H9 (cell line): Measurements from ENCODE around the gene PLA2G5. TPM values are rescaled to one million over a fixed set of nuclear protein-coding genes. Genes with fewer than 3 reads are reported as not detected.

ENCODE experiments used
- DNase-seq: peaks from one replicate; pipeline ENCODE4 v3.0.0-alpha.2; 2017
- H2AFZ ChIP-seq: one replicate; pipeline ENCODE4 v1.6.1; 2013; ENCODE audit warnings: mild to moderate bottlenecking, low read length, control low read depth, moderate library complexity
- H2AK5ac ChIP-seq: 2 replicates; pipeline ENCODE4 v1.6.1; 2013; ENCODE audit warnings: low read length, control low read depth, mixed read lengths; ENCODE audit not compliant: insufficient read length
- H2BK120ac ChIP-seq: one replicate; pipeline ENCODE4 v1.6.1; 2013; ENCODE audit warnings: low read depth, mild to moderate bottlenecking, low read length, control low read depth, inconsistent platforms; ENCODE audit not compliant: poor library complexity, severe bottlenecking
- H2BK12ac ChIP-seq: 2 replicates; pipeline ENCODE4 v1.6.1; 2013; ENCODE audit warnings: low read length, control low read depth, mixed read lengths, low read depth; ENCODE audit not compliant: insufficient read length
- H2BK15ac ChIP-seq: 2 replicates; pipeline ENCODE4 v1.6.1; 2013; ENCODE audit warnings: low read depth, low read length, control low read depth
- H2BK20ac ChIP-seq: one replicate; pipeline ENCODE4 v1.6.1; 2013; ENCODE audit warnings: low read depth, mild to moderate bottlenecking, low read length, control low read depth, inconsistent platforms; ENCODE audit not compliant: poor library complexity, severe bottlenecking
- H2BK5ac ChIP-seq: 2 replicates; pipeline ENCODE4 v1.6.1; 2013; ENCODE audit warnings: low read length, control low read depth, mixed read lengths; ENCODE audit not compliant: insufficient read length
- H3K14ac ChIP-seq: 2 replicates; pipeline ENCODE4 v1.6.1; 2013; ENCODE audit warnings: low read length, control low read depth; ENCODE audit not compliant: insufficient read depth
- H3K18ac ChIP-seq: 2 replicates; pipeline ENCODE4 v1.6.1; 2013; ENCODE audit warnings: low read depth, mild to moderate bottlenecking, mixed read lengths, low read length, control low read depth; ENCODE audit not compliant: insufficient read length
- H3K23ac ChIP-seq: 2 replicates; pipeline ENCODE4 v1.6.1; 2013; ENCODE audit warnings: low read length, control low read depth, mixed read lengths, low read depth; ENCODE audit not compliant: insufficient read length
- H3K23me2 ChIP-seq: 2 replicates; pipeline ENCODE4 v1.6.1; 2013; ENCODE audit warnings: low read depth, mild to moderate bottlenecking, mixed read lengths, low read length, control low read depth; ENCODE audit not compliant: insufficient read length, poor library complexity, severe bottlenecking
- H3K27ac ChIP-seq: 2 replicates; pipeline ENCODE4 v1.5.1; 2013; ENCODE audit warnings: low read length, control low read depth, mixed read lengths, low read depth; ENCODE audit not compliant: insufficient read length
- H3K27me3 ChIP-seq: 2 replicates; pipeline ENCODE4 v1.6.1; 2013; ENCODE audit warnings: low read length, control low read depth, inconsistent platforms; ENCODE audit not compliant: insufficient read depth
- H3K4ac ChIP-seq: 2 replicates; pipeline ENCODE4 v1.6.1; 2013; ENCODE audit warnings: low read depth, mild to moderate bottlenecking, control low read depth, inconsistent platforms, low read length, moderate library complexity
- H3K4me1 ChIP-seq: 2 replicates; pipeline ENCODE4 v1.6.1; 2013; ENCODE audit warnings: low read length, control low read depth, inconsistent platforms; ENCODE audit not compliant: insufficient read depth
- H3K4me2 ChIP-seq: 2 replicates; pipeline ENCODE4 v1.6.1; 2013; ENCODE audit warnings: low read length, control low read depth, mixed read lengths; ENCODE audit not compliant: insufficient read length, insufficient read depth
- H3K56ac ChIP-seq: 2 replicates; pipeline ENCODE4 v1.6.1; 2013; ENCODE audit warnings: low read depth, mild to moderate bottlenecking, mixed read lengths, low read length, control low read depth; ENCODE audit not compliant: insufficient read length
- H3K79me1 ChIP-seq: 2 replicates; pipeline ENCODE4 v1.6.1; 2013; ENCODE audit warnings: low read depth, mild to moderate bottlenecking, moderate library complexity, low read length, control low read depth, inconsistent platforms; ENCODE audit not compliant: insufficient read depth, poor library complexity, severe bottlenecking
- H3K79me2 ChIP-seq: 2 replicates; pipeline ENCODE4 v1.6.1; 2013; ENCODE audit warnings: low read length, control low read depth, inconsistent platforms; ENCODE audit not compliant: insufficient read depth
- H3K9ac ChIP-seq: 2 replicates; pipeline ENCODE4 v1.6.1; 2013; ENCODE audit warnings: low read length, control low read depth, mixed read lengths; ENCODE audit not compliant: insufficient read length; ENCODE audit errors: extremely low read depth
- H3K9me3 ChIP-seq: one replicate; pipeline ENCODE4 v1.6.1; 2013; ENCODE audit warnings: low read depth, low read length, inconsistent platforms; ENCODE audit not compliant: control insufficient read depth
- H3T11ph ChIP-seq: one replicate; pipeline ENCODE4 v1.6.1; 2013; ENCODE audit warnings: mild to moderate bottlenecking, low read length, control low read depth, inconsistent platforms
- H4K20me1 ChIP-seq: one replicate; pipeline ENCODE4 v1.6.1; 2013; ENCODE audit not compliant: control insufficient read depth, insufficient read length, insufficient read depth
- H4K5ac ChIP-seq: 2 replicates; pipeline ENCODE4 v1.6.1; 2013; ENCODE audit warnings: low read depth, mild to moderate bottlenecking, mixed read lengths, low read length, control low read depth; ENCODE audit not compliant: insufficient read length
- H4K8ac ChIP-seq: replicated peaks from 2 replicates; pipeline ENCODE4 v1.6.1; 2013; ENCODE audit warnings: low read length, control low read depth, mixed read lengths, low read depth; ENCODE audit not compliant: insufficient read length
- H4K91ac ChIP-seq: 2 replicates; pipeline ENCODE4 v1.6.1; 2013; ENCODE audit warnings: low read depth, mild to moderate bottlenecking, moderate library complexity, mixed read lengths, low read length, control low read depth; ENCODE audit not compliant: insufficient read length
- H3K27ac Mint-ChIP-seq, 3 experiments: 2 replicates in 2 of 3; 3 replicates in 1 of 3; pipeline ENCODE4 v1.8.0; 2020 to 2021; ENCODE audit warnings: mixed read lengths in 3 of 3, mild to moderate bottlenecking in 1 of 3, moderate library complexity in 1 of 3
- H3K27me3 Mint-ChIP-seq: 2 replicates; pipeline ENCODE4 v1.8.0; 2021; ENCODE audit warnings: low read depth, mild to moderate bottlenecking, moderate library complexity, mixed read lengths
- H3K36me3 Mint-ChIP-seq, 3 experiments: 2 replicates in 2 of 3; 3 replicates in 1 of 3; pipeline ENCODE4 v1.8.0; 2020 to 2021; ENCODE audit warnings: low read depth in 3 of 3, mixed read lengths in 3 of 3; ENCODE audit not compliant: insufficient read depth in 1 of 3
- H3K4me1 Mint-ChIP-seq, 2 experiments: 2 replicates each; pipeline ENCODE4 v1.8.0; 2020; ENCODE audit warnings: mixed read lengths in 2 of 2
- H3K4me3 Mint-ChIP-seq, 2 experiments: 2 replicates in 1 of 2; 3 replicates in 1 of 2; pipeline ENCODE4 v1.8.0; 2020 to 2021; ENCODE audit warnings: mild to moderate bottlenecking in 2 of 2, mixed read lengths in 2 of 2, moderate library complexity in 1 of 2
- H3K9me3 Mint-ChIP-seq, 2 experiments: 2 replicates in 1 of 2; 3 replicates in 1 of 2; pipeline ENCODE4 v1.8.0; 2020; ENCODE audit warnings: mild to moderate bottlenecking in 2 of 2, mixed read lengths in 2 of 2, moderate library complexity in 1 of 2
- CTCF ChIP-seq: fragments of 200-600 bp; sonication (generic); conservative IDR thresholded peaks from 3 replicates; pipeline ENCODE4 v1.8.0; 2021; ENCODE audit warnings: antibody characterized with exemption, mild to moderate bottlenecking
- WGBS: extraction: QIAGEN DNeasy Blood & Tissue Kit; methylation state at CpG from one replicate; pipeline ENCODE4 v1.1.7; 2013; ENCODE audit warnings: missing lambda C conversion rate, low lambda C conversion rate, mixed read lengths; ENCODE audit not compliant: insufficient read length; ENCODE audit errors: extremely low coverage; 5-methylcytosine and 5-hydroxymethylcytosine counted together
- total RNA-seq: library from RNA; stranded (reverse); gene quantifications from 2 replicates; pipeline ENCODE4 v1.2.1, GENCODE V29; 2021

PLA2G5 gene
- total RNA-seq, 1 experiment from 2014 or later: not detected

GRCh38 chr1:20028726-20029125 is 41.3 kb upstream of the PLA2G5 start:
- H3K27me3 Mint-ChIP-seq: peaks cover 7% of the 10 kb centered on the region; the same call in 1 of the 2 replicates
- Histone ChIP-seq H3K9me3 (no peaks in the 10 kb centered on the region), H3K9ac (no peak overlapping the region), H4K5ac (no peak overlapping the region), H2BK12ac (no peak overlapping the region), H3K18ac (no peak overlapping the region), H2BK5ac (no peak overlapping the region), H3K27ac (no peak overlapping the region), H3K79me2 (no peaks in the 10 kb centered on the region), H2BK120ac (no peak overlapping the region), H3K4me2 (no peak overlapping the region), H2BK15ac (no peak overlapping the region), H3T11ph (no peak overlapping the region), H4K20me1 (no peaks in the 10 kb centered on the region), H3K79me1 (no peaks in the 10 kb centered on the region), H4K8ac (no peak overlapping the region), H3K14ac (no peak overlapping the region), H2AFZ (no peak overlapping the region), H3K4ac (no peak overlapping the region), H3K4me1 (no peaks in the 10 kb centered on the region; the same call in 1 of the 2 replicates), H3K56ac (no peak overlapping the region), H4K91ac (no peak overlapping the region), H2AK5ac (no peak overlapping the region), H3K23ac (no peak overlapping the region), H2BK20ac (no peak overlapping the region), H3K27me3 (no peaks in the 10 kb centered on the region), H3K23me2 (no peaks in the 10 kb centered on the region)
- TF ChIP-seq CTCF: no peak
- H3K9me3 Mint-ChIP-seq: peaks cover 6 to 18% of the 10 kb centered on the region in 2 experiments; a peak in 4 of 5 replicates
- no peak for DNase-seq
- H3K36me3 Mint-ChIP-seq: peaks cover 0 to 11% (median 0%) of the 10 kb centered on the region in 3 experiments; a peak in 1 of 7 replicates
- no CpG with 5 or more reads among the region's 5 CpGs for WGBS
- no peak overlapping the region for H3K27ac Mint-ChIP-seq
- peaks cover 0 to 7% of the 10 kb centered on the region in 2 experiments; a peak in 3 of 4 replicates for H3K4me1 Mint-ChIP-seq
- no peak overlapping the region for H3K4me3 Mint-ChIP-seq
